Neural progenitor cell (in vitro differentiated cells): ENCODE results near the gene SLX9.

Experiments
- CTCF ChIP-seq: fragments of 200-600 bp; sonication (generic); IDR thresholded peaks from 2 replicates; pipeline ENCODE4 v1.5.1; 2017; ENCODE audit warnings: antibody characterized with exemption, mild to moderate bottlenecking
- EZH2 ChIP-seq: fragments of 200-600 bp; sonication (generic); IDR thresholded peaks from 2 replicates; pipeline ENCODE4 v1.6.1; 2017; ENCODE audit warnings: antibody characterized with exemption, mild to moderate bottlenecking, moderate library complexity
- EZH2phosphoT487 ChIP-seq: fragments of 200-600 bp; sonication (generic); IDR thresholded peaks from 2 replicates; pipeline ENCODE4 v1.6.1; 2017; ENCODE audit warnings: antibody characterized with exemption

- TF ChIP-seq CTCF (no peak), EZH2 (no peak), EZH2phosphoT487 (no peak)
These were observed 57.4 kb downstream of the SLX9 start for GRCh38 chr21:44996983-44997936.
